Activated CD8-positive, alpha-beta memory T cell treated with anti-CD3 and anti-CD28 coated beads, Interleukin-2, amount 50 U/mL, for 48 hours (primary cell): Measurements from ENCODE around the gene LUZP1.

Experiments
- DNase-seq: peaks from one replicate; pipeline ENCODE4 v3.0.0-alpha.2; 2020

LUZP1 gene

DNA sequence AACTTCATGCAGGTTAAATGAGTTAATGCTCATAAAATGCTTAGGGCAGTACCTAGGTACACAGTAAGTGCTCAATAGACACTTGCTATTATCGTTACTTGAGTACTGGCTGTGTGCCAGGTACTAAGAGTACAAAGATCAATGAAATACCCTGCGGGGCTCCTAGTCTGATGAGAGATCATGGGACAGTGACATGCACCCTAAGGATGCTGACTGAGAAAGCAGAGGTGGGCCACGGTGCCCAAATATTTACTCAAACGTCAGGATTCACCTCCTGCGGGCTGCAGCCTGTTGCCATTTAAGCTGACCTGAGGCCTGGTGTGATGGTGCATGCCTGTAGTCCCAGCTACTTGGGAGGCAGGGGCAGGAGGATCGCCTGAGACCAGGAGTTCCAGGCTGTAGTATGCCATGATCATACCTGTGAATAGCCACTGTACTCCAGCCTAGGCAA, 19.8 kb upstream of the LUZP1 start:
- no peak for DNase-seq

DNA sequence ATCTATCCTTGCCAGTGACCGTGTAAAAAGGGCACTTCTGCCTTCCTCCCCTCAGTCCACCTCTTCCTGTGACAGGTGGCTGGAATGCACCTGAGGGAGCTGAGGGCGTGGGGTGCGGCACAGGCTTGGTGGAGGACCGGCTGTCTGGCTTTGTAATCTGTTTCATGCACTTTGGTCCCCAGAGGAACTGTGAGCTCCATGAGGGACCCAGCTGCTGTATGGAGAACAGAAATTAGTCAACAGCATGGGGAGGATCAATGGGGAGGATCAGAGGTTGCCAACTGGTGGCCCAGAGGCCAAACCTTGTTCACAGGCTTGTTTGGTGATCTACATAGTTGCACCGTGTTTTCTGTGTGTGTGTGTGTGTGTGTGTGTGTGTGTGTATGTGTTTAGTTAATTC, 19.0 kb upstream of the LUZP1 start:
- DNase-seq = no peak

DNA sequence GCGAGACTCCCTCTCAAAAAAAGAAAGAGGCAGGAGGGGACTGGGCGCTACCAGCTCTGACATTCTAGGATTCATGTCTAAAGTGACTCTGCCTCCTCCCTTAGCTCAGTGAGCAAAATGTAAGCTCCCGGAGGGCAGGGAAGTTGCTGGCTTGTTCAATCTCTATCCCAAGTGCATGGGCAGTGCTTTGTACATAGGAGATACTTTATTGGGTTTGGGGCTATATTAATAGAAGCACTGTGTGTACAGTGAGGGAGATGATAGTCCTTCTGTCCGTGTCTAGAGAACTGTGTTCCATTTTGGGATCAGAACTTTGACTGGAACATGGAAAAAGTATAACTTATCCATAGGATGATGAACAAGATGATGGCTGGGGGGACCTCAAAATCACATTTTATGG, 16.7 kb upstream of the LUZP1 start:
- no peak for DNase-seq

DNA sequence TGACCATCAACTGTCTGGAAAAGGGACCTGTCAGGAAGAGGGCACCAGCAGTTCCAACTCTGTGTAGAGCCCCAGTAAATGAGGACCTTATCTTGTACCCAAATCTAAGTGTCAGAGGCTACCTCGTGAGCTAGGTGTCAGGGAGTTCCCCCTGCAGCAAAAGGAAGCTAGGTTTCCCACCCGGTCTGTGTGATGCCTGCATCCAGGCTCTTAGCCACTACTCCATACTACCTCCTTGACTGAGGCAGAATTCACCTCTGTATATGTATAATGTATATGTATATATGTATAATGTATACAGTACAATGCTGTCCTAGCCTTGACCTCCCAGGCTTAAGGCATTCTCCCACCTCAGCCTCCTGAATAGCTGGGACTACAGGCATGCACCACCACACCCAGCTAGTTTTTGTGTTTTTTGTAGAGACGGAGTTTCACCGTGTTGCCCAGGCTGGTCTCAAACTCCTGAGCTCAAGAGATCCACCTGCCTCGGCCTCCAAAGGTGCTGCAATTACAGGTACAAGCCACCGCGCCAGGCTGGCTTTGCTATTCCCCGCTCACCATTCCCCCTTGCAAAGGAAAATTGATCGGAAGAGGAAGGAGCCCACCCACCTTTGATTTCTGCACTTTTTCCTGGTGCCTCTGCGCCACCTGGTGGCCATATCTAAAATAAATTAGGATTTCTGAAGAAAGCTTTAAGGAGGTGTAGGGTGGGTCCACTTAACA, 15.7 kb upstream of the LUZP1 start:
- DNase-seq = peak; percentile 62

DNA sequence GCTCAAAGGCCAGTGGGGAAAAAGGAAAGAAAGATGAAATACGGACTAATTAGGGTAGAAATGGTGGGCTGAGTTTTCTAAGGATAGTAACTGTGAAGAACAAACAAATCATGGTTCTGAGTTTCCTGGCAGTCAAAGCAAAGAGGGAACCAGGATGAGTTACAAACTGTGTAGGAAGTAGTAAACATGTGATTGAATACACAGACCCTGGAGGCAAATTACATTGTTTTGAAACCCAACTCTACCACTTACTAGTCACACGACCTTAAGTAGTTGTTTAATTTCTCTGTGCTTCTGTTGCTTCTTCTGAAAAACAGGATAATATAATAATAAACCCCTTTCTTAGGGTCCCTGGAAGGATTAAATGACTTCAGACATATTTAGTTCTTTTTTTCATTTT, 11.2 kb upstream of the LUZP1 start:
- DNase-seq = no peak

DNA sequence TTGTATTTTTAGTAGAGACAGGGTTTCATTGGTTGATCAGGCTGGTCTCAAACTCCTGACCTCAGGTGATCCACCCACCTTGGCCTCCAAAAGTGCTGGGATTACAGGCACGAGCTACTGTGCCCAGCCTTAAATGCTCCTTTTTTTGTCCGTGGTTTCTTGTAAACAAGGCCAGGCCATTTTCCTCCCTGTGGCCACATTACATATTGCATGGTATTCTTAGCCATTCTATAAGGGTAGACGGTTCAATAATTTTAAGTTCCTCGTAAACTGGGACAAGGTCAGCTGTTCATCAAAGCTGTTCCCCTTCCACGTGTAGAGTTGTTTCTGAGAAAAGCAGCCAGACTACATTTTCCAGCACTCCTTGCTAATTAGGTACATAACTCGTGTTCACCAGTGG, 10.3 kb upstream of the LUZP1 start:
- no peak for DNase-seq

DNA sequence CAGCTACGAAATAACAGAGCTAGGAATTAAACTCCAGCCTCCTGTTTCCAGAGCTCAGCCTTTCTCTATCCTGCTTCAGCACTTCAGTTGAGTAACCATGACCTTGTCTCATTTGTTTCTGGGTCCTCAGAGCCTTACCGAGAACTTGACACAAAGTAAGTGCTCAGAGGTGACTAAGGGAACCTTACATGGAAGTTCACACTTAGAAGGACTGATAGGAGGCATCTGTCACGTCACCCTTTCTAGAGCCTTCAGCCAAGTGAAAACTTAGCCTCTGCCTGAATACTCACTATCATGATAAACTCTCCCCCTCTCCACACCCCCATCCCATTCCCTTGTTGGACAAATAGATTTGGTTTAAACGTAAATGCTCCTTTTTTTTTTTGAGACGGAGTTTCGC, 9.8 kb upstream of the LUZP1 start:
- DNase-seq = no peak

DNA sequence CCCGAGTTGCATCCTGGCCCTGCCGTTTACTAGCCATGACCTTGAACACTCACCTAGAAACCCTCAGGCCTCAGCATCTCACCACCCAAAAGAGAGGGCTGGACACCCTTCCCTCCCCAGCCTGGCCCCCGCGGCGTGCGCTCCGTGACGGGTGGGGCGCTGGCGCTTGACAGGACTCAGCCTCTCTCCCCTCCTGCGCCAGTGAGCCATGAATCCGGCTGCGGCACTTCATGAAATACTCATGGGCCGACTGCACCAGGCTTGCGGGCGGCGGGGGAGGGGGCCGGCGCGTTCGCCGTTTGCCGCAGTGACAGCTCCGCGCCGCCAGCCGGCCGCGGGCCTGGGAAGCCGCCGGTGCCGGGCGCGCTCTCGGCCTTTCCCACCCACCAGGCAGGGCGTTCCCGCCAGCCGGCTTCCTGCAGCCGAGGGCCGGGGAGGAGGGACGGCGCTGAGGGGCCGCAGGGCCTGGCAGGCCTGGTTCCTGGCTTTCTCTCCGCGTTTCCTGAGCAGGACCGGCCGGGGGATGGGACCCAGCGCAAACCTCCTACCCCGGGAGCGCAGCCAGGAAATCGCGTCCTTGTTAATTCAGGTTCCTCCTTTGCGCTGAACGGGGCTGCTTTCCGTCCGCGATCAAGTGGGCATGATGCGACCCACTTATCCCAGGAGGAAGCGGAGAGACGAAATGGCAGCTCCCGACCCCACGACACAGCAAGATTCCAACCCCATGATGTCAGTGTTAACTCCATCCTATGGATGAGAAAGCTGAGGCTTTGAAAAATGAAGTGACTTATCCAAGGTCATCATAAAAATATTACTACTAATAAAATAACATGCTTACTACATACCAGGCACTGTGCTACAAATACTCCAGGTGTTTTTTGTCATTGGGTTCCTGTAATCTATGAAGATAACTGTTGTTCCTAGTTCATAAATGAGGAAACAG, 9.1 kb upstream of the LUZP1 start:
- peak; percentile 75 for DNase-seq

DNA sequence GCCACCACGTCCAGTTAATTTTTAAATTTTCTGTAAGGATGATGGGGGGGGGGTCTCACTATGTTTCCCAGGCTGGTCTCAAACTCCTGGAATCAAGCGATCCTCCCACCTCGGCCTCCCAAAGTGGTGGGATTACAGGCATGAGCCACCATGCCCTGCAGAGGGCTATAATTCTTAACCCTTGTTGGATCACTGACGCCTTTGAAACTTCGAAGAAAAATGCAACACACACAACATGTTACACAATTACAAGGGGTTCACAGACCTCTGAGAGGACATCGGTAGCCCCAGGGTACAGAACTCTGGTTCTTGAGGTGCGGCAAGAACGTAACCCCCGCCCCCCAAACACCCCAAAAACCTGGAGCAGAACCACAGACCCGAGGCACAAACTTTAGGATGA, 8.4 kb upstream of the LUZP1 start:
- DNase-seq = no peak

DNA sequence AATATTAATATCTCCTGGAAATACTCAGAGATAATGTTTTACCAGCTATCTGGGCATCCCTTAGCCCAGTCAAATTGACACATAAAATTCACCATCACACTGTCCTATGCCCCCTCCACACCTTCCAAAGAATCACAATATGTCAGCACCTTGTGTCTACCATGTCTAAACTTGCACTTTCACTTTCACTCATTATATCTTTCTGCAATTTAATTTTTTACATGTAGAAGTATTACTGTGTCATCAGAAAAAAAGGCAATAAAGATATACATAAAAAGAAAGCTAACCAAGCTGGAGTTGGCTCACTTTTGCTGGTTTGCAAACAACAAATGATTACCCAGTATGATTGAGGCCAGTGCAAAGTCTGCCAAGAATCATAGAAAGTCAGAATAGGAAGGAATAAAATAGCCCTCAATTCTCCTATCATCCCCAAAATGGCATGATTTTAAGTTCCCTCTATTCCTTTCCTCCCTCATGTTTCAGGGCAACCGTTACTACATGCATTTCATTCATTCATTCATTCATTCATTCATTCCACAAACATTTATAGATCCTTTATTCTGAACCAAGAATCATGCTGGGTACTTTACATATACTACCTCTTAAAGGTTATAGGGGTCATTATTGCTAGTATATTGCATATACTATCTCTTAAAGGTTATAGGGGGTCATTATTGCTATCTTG, 5.9 kb upstream of the LUZP1 start:
- DNase-seq = no peak

DNA sequence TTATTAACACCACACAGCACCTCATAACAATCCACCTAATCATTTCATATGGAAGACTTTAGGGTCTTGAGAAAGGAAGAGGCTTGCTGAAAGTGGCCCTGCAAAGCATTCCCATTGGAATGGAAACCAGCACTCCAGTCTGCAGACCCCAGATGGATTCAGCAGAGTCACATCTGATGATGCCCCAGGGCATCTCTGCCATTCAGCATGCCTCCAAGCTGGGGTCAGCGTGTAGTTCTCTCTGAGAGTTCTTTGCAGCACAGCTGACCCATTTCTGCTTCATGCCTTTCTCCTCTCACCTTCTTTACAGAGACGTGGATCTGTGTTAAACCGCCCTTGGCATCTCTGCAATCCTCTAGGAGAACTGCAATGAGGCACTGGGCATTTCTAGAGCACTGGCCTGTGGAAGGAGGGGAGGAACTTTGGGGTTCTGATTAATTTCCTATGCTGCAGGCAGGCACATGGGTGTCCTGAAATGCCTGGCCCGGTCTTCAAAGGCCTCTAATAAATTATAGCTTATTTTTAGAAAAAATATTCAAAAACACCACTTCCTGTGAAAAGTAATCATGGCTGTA, 2.6 kb upstream of the LUZP1 start:
- DNase-seq = no peak

DNA sequence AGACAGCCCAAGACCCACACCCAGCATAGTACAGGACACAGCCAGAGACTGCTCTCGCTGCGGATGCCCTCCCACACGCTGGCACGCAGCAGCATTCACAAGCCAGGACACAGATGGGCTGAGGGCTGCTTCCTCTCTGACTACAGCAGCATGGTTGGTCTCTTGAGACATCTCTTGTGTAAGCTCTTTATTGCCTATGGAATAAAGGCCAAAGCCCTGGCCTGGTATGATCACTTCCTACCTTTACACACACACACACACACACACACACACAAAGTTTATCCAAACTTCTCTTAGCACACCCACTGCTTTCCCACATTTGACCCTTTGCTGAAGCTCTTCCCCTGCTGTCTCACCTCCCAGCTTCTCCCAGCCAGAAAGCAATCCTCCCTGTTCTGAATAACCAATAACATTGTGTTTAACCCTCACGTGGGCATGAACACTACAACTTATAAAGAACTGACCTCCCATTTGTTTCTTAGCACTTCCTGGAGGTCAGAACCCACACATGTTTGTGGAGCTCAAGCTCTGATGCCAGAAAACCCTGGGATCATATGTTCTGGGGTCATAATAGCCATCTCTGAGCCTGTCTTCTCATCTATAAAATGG, 1.2 kb upstream of the LUZP1 start:
- peak; percentile 57 for DNase-seq

DNA sequence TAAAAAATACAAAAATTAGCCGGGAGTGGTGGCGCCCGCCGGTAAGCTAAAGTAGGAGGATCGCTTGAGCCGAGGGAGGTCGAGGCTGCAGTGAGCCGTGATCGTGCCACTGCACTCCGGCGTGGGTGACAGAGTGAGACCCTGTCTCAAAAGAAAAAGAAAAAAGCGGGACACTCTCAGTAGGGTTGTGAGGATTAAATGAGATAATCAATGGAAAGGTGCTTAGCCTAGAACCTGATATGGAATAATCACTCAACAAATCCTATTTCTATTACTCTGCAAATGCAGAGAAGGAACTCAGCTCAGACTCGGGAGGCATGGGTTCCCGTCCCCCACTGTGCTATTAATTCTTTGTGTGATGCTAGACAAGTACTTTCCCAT, 529 bp upstream of the LUZP1 start:
- no peak for DNase-seq

DNA sequence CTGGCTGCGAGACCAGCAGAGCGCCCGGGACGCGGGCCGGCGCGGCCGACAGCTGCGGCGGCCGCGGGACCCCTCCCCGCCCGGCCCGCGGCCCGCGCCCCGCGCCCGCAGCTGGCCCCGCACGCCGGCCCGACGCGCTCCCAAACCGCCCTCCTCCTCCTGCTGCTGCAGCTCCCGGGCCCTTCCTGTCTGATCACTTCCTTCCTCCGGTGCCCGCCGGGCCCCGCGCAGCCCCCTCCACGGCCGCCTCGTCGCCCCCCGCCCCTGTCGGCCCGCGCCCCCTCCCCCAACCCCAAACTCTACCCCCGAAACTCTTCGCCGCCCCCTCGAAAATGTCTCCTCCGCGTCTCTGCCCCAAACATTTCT, 594 bp downstream of the LUZP1 start:
- DNase-seq = no peak

DNA sequence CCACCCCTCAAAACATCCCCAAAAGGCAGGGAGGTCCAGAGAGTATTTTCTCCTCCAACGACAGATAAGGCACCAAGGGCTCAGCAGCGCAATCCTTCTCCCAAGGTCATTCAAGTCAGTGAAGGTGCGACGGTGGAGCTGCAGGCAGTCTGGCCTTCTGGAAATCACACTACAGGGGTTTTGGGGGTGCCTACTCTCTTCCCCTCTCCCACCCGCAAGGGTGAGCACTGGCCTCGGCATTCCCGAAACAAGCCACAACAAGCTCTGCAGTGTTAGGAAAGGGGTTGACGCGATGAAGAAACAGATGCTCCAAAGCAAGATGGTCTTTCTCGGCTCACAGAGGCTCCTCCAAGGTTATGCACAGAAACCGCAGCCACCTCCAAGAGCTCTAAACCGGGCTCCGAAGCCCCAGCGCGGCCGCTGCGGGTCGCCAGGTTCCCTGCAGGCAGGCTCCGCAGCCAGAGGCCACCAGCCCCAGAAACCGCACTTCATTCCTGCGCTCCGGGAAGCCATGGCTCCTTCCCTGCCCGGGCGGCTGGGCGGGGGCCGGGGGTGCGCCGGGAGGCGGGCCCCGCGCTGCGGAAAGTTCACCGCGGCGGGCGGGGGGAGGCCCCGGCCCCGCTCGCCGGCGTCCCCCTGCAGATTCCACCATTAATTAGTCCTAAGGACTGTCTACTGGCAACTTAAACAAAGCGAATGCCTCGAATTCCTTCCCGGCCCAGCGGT, 1.1 kb downstream of the LUZP1 start:
- peak; percentile 70 for DNase-seq

DNA sequence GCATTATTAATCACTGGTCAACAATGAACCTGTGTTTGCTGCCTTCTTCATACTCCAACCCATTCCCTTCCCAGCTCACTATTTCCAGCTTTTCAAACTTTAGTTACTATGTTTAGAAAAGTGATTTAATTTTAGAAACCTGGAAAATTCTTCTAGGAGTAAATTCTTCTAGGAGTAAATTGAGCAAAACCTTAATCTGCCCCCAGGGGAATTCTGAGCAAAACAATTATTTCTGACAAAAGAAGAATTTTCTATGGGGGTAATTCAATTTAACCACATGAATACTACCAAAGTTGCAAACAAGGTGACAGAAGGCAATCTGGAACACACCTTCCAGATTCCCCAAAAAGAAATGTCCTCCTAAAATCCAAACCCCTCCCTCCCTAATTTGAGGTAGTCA, 1.8 kb downstream of the LUZP1 start:
- DNase-seq = no peak

DNA sequence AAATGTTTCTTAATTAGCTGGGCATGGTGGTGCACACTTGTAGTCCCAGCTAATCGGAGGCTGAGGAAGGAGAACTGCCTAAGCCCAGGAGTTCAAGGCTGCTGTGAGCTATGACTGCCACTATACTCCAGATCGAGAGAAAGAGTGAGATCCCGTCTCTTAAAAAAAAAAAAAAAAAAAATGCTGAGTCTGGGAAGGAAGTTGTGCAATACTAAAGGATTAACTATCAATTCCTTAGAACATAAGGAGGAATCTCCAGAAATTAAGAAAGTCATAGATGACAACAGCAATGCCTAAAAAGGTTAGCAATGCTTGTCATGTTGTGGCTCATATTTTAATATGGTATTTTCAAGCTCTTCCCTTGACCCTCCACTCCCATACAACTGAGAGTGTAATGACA, 5.3 kb downstream of the LUZP1 start:
- DNase-seq = no peak

DNA sequence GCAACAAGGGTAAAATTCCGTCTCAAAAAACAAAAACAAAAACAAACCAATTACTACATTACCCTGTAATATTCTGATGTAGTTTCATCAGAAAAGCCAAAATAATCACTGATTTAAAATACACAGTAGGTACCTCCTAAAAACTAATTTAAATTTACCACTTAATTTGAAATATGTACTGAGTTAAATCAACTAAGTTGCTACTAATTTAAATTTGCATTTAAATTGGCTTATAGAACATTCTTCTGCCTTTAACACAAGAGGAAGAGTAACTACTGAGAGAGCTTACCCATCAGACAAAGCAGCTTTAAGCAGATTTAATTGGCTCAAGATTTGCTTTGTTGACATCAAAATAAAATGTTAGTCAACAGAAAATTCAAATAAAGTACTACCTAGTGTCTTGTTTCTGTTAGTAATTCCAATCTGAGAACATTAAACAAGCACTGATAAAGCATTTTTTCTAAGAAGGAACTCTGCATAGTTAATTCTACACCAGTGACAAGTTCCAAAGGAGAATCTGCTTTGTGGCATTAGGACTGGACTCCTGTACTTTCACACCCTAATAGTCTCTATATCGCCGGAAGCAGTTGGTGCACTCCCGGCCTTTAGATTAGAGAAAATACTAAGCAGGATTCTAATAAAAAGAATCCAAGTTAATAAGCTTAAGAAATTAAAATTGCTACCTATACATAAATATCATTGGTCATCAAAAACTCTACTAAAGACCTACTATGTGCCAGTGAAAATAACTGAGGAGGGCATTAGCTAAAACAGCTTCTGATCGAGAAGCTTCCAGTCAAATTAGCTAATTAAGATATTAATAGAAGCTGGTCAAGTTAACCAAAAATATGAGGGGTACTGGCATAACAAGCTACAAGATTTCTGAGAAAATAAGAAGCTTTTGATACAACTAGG, 8.4 kb downstream of the LUZP1 start:
- DNase-seq = no peak

DNA sequence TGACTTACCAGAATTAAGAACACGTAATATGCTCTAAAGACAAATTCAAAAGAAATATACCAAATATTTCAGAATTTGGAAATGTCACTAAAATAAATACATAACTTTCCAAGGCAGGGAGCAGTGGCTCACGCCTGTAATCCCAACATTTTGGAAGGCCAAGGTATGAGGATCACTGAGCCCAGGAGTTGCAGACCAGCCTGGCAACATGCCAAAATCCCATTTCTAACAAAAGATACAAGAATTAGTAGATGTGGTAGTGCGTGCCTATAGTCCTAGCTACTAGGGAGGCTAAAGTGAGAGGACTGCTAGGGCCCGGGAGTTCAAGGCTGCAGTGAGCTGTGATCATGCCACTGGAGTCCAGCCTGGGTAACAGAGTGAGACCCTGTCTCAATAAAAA, 11.7 kb downstream of the LUZP1 start:
- no peak for DNase-seq

DNA sequence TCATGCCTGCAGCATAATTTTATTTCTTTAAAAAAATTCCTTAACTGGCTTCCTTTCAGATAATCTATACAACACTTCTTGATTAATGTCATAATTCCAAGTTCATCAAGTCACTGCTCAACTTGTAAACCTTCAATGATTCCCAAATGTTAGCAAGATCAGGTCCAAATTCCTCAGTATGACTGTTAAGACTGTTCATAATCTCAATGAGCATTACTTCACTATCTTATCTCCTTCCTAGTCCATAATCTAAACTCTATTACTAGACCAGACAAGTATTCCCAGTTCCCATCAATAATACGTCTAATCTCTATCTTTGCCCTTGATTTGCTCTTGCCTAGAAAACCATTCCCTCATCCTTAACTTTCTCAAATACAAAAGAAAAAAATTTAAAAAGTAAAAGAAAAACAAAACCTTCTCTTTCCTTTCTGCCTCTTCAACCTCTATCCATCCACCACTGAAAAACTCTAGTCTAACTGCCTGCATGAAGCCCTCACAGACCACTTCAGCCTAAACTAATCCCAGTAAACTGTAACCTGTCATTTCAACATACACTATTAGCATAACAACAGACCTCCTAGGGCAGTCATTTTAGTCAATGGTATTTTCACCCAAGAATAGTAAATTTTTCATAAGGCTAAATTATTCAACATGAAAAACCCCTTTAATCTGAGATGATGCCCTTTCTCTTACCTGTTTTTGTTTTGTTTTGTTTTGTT, 15.5 kb downstream of the LUZP1 start:
- no peak for DNase-seq
